A549 treated with CORT108297 at 1 μM for 4 hours (cell line): ENCODE data around the gene DCAF7. TPM values are rescaled to one million over a fixed set of nuclear protein-coding genes. Genes with fewer than 3 reads are reported as not detected.

Source experiments
- total RNA-seq: library from RNA; stranded (reverse); fragments of 200-300 nt; extraction: Qiagen RNA extraction; gene quantifications from 5 replicates; pipeline ENCODE4 v1.2.3, GENCODE V29; 2022

DCAF7 gene, protein sequence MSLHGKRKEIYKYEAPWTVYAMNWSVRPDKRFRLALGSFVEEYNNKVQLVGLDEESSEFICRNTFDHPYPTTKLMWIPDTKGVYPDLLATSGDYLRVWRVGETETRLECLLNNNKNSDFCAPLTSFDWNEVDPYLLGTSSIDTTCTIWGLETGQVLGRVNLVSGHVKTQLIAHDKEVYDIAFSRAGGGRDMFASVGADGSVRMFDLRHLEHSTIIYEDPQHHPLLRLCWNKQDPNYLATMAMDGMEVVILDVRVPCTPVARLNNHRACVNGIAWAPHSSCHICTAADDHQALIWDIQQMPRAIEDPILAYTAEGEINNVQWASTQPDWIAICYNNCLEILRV
- 42.6 to 65.7 TPM (median 60.9 TPM) in 5 replicates for total RNA-seq

DNA sequence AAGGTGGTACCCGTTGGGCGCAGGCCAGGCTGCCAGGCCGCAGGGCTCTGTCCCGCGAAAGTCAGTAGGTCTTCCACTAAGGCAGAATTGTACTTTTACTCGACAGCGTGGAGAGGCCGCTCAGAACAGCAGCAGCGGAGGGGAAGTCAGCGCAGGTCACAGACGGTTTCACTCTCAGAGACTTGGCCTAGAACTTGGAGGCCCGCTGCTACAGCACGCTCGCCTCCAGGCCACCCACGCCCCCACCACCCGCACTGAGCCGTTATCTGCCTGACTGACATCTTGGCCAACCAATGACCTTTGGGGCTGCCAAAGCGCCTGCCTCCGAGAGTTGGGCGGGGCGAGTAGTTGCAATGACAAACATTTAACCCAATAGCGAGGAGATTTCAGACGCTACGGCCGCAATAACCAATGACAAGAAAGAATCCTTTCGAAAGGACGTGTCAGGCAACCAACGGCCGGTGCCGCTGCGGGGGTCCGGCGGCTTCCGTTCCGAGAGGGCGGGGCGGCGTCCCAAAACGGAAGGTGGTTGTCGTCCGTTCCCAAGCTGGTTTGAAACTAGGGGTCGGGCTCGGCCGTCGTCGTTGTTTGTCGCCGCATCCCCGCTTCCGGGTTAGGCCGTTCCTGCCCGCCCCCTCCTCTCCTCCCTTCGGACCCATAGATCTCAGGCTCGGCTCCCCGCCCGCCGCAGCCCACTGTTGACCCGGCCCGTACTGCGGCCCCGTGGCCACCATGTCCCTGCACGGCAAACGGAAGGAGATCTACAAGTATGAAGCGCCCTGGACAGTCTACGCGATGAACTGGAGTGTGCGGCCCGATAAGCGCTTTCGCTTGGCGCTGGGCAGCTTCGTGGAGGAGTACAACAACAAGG lies at the start of gene DCAF7:
Gene DCAF7, plus strand, starts transcription at position 532 of the 871 bp plus-strand sequence. Its CDS starts 201 bp downstream, at position 733.

DNA sequence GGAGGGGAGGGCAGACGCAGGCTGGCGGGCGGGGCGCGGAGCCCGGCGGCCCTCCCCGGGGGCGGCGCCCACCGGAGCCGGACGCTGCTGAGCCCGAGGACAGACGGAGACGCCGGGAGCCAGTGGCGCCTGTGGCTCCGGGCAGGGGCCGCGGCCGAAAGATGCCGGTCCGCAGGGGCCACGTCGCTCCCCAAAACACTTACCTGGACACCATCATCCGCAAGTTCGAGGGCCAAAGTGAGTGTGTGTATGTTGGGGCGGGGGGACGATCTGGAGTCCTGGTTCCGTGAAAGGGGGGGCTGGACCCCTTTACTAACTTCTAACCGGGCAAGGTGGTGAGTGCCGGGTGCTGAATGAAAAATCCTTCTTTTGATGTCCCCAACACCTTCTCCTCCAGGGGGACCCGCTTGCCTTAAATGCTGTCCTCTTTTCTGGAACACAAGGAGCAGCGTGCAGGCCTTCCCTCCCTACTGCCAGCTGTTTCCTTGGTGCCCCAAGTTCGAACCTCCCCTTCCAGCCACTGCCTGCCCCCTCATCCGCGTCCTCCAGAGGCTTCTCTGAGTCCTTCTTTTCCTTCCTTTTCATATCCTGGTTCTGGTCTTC lies 26.9 kb upstream of the DCAF7 start, which contains the start of gene KCNH6:
Gene KCNH6, plus strand, starts transcription at position 106 of the 603 bp plus-strand sequence. Its CDS starts 56 bp downstream, at position 162.

DNA sequence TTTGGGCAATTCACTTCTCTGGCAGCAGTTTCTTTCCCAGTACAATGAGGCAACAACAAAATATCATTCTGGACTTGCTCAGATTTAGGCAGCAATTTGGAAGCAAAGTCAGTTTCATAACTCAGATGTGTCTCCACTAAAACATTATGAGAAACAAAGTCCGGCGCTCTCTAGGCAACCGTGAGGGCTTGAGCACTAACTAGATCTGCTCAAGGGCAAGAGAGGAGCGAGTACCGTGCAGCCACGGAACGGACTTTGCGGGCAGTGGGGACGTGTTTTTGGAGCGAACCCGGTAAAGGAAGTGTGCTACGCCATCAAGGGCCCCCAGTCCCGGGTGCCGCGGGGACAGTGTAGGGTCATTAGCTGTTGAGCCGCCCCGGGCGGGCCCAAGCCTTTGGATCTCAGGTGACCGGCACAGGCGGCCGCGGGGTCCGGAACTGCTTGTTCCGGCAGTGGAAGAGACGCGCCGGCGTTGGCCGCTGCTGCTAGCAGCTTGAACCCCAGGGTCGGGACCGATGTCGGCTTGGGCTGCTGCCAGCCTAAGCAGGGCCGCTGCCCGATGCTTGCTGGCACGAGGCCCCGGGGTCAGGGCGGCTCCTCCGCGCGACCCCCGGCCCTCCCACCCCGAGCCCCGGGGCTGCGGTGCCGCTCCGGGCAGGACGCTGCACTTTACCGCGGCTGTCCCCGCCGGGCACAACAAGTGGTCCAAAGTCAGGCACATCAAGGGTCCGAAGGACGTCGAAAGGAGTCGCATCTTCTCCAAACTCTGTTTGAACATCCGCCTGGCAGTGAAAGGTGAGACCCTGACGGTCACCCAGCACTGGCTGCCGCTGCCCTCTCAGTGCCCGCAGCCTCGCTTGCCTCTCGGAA lies 50.5 kb downstream of the DCAF7 start, which contains the start of gene TACO1:
Gene TACO1, plus strand, starts transcription at position 327 of the 870 bp plus-strand sequence. Its CDS starts 189 bp downstream, at position 516.

DNA sequence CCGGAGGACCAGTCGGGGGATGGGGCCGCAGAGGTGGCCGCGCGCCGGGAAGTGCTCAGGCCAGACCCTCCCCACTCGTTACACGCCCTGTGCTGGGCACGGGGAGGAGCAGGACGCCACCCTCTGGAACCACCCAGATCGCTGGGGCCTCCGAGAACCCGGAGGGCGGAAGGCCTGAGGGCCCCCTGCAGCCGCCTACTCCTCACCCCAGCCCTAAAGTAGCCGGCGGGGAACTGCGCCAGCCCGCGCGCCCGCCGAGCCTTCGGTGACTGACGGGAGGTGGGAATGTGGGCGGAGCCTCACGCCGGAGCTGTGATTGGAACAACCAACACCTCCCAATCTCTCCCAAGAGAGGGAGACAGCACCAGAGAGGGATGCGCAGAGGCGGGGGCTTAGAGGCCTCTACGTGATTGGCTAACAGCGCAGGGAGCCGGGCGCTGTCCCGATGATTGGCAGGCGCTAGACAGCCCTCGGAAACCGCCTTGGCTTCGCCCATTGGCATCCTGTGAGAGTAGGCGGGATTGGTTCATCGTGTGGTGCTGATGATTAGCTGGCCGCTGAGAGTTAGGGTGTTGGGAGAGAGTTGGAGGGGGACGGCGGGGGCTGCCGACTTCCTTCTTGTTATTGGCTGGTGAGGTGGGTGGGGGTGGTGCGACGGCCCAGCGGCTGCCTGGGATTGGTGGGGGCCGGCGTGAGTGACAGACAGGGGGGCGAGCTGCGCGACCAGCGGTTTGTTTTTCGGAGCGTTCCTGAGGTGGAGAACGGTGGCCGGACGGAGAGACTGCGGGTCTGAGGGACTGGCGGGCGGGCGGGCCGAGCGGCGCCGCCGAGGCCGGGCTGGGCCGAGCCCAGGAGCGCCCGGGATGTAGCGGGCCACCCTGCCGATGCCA lies 71.7 kb downstream of the DCAF7 start, which contains the start of gene MAP3K3:
Gene MAP3K3, plus strand, starts transcription at position 734 of the 890 bp plus-strand sequence. CDS start 343 bp downstream, outside the sequence.

Other genes with a start within 250 kb of the DCAF7 start
- gene CYB561, start 104.2 kb upstream of the DCAF7 start, total RNA-seq, result 24.0 to 33.6 TPM (median 32.9 TPM) in 5 replicates
- gene ACE, start 73.4 kb upstream of the DCAF7 start, total RNA-seq, result 0.31 to 0.99 TPM (median 0.64 TPM) in 5 replicates
- not detected in 5 replicates for gene KCNH6, start 27.1 kb upstream of the DCAF7 start, total RNA-seq
- 49.3 to 54.5 TPM (median 53.6 TPM) in 5 replicates for gene TACO1, start 50.4 kb downstream of the DCAF7 start, total RNA-seq
- gene MAP3K3, start 71.9 kb downstream of the DCAF7 start, total RNA-seq, result 12.2 to 17.8 TPM (median 16.6 TPM) in 5 replicates
- 8.2 to 14.8 TPM (median 13.1 TPM) in 5 replicates for gene LIMD2, start 149.6 kb downstream of the DCAF7 start, total RNA-seq
- 25.8 to 28.4 TPM (median 27.3 TPM) in 5 replicates for gene STRADA, start 191.3 kb downstream of the DCAF7 start, total RNA-seq
- 86.7 to 139 TPM (median 96.1 TPM) in 5 replicates for gene CCDC47, start 223.1 kb downstream of the DCAF7 start, total RNA-seq
- 89.4 to 111 TPM (median 92.0 TPM) in 5 replicates for gene DDX42, start 223.7 kb downstream of the DCAF7 start, total RNA-seq